ENCODE results near the gene RNPEP.

DNA sequence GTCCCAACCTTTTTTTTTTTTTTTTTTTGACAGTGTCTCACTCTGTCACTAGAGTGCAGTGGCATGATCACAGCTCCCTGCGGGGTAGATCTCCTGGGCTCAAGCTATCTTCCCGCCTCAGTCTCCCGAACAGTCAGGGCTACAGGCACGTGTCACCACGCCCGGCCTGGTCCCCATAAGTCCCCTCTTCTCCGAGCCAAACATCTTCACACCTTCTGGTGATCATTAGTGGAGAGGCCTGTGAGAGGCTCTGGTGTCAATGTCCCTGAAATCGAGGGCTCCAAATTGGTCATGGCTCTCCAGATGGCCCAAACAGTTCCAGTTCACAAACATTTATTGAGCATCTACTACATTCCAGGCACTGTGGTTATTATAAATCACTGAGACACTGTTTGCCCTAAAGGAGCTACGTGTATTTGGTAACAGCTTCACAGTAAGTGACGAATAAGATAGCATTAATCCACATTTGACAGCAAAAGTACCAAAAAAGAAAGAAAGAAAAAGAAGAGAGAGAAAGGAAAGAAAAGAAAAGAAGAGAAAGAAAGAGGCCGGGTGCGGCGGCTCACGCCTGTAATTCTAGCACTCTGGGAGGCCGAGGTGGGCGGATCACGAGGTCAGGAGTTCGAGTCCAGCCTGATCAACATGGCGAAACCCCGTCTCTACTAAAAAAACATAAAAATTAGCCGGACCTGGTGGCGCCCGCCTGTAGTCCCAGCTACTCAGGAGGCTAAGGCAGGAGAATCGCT is 28.0 kb upstream of the RNPEP start:
- TF ChIP-seq, protein P1, sequence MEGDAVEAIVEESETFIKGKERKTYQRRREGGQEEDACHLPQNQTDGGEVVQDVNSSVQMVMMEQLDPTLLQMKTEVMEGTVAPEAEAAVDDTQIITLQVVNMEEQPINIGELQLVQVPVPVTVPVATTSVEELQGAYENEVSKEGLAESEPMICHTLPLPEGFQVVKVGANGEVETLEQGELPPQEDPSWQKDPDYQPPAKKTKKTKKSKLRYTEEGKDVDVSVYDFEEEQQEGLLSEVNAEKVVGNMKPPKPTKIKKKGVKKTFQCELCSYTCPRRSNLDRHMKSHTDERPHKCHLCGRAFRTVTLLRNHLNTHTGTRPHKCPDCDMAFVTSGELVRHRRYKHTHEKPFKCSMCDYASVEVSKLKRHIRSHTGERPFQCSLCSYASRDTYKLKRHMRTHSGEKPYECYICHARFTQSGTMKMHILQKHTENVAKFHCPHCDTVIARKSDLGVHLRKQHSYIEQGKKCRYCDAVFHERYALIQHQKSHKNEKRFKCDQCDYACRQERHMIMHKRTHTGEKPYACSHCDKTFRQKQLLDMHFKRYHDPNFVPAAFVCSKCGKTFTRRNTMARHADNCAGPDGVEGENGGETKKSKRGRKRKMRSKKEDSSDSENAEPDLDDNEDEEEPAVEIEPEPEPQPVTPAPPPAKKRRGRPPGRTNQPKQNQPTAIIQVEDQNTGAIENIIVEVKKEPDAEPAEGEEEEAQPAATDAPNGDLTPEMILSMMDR (IDR thresholded peaks at IDR 0.05), result no peak
- TF ChIP-seq POLR2A (IDR thresholded peaks at IDR 0.05) (no peak), POLR2AphosphoS5 (IDR thresholded peaks at IDR 0.05) (no peak)

All from sigmoid colon (tissue), 4 donors.